GDM1 (cell line): Measurements from ENCODE around the gene UVSSA.
"Not testable (repeated sequence)": the region's sequence is repeated elsewhere in the genome, so short reads cannot be mapped to it uniquely, and the experiment has no call there.

ENCODE experiments used
- DNase-seq: peaks from one replicate; lab custom pipeline; 2025; lab: John Stamatoyannopoulos, UW

UVSSA gene

GRCh38 chr4:1377606-1378261 is 30.7 kb downstream of the UVSSA start:
- DNase-seq, result no peak

GRCh38 chr4:1378559-1379231 is 31.7 kb downstream of the UVSSA start:
- DNase-seq, result no peak

- DNase-seq, result no peak
These were observed 32.4 kb downstream of the UVSSA start for GRCh38 chr4:1379351-1379781.

GRCh38 chr4:1379801-1380331 is 32.9 kb downstream of the UVSSA start:
- no peak for DNase-seq

GRCh38 chr4:1380368-1381151 is 33.6 kb downstream of the UVSSA start:
- no peak for DNase-seq

GRCh38 chr4:1381181-1381621 is 34.2 kb downstream of the UVSSA start:
- DNase-seq, result no peak

GRCh38 chr4:1381944-1382541 is 35.0 kb downstream of the UVSSA start:
- no peak for DNase-seq

GRCh38 chr4:1382776-1383727 is 36.0 kb downstream of the UVSSA start:
- DNase-seq, result no peak

GRCh38 chr4:1383728-1384591 is 37.0 kb downstream of the UVSSA start:
- DNase-seq, result no peak

- DNase-seq, result no peak
These were observed 37.8 kb downstream of the UVSSA start for GRCh38 chr4:1384675-1385372.

GRCh38 chr4:1385373-1386340 is 38.6 kb downstream of the UVSSA start:
- no peak for DNase-seq

GRCh38 chr4:1393363-1393762 is 46.4 kb downstream of the UVSSA start:
- DNase-seq, result not testable (repeated sequence)

- DNase-seq, result no peak
These were observed 46.9 kb downstream of the UVSSA start for GRCh38 chr4:1393866-1394265.

GRCh38 chr4:1394554-1395388 is 47.8 kb downstream of the UVSSA start:
- not testable (repeated sequence) for DNase-seq

GRCh38 chr4:1395389-1395820 is 48.4 kb downstream of the UVSSA start:
- not testable (repeated sequence) for DNase-seq

GRCh38 chr4:1395941-1396805 is 49.2 kb downstream of the UVSSA start:
- no peak for DNase-seq
